Stimulated activated CD4-positive, alpha-beta T cell treated with anti-CD3 and anti-CD28 coated beads, Interleukin-12 subunit alpha, Interleukin-12 subunit beta, amount 100 ng/mL, for 24 hours (primary cell): ENCODE results near the gene SFRP2.

Experiments used
- DNase-seq, 2 experiments: peaks; one replicate each; pipeline ENCODE4 v3.0.0-alpha.2; 2020; ENCODE audit warnings: low read depth in 2 of 2

SFRP2 gene, protein sequence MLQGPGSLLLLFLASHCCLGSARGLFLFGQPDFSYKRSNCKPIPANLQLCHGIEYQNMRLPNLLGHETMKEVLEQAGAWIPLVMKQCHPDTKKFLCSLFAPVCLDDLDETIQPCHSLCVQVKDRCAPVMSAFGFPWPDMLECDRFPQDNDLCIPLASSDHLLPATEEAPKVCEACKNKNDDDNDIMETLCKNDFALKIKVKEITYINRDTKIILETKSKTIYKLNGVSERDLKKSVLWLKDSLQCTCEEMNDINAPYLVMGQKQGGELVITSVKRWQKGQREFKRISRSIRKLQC

DNA sequence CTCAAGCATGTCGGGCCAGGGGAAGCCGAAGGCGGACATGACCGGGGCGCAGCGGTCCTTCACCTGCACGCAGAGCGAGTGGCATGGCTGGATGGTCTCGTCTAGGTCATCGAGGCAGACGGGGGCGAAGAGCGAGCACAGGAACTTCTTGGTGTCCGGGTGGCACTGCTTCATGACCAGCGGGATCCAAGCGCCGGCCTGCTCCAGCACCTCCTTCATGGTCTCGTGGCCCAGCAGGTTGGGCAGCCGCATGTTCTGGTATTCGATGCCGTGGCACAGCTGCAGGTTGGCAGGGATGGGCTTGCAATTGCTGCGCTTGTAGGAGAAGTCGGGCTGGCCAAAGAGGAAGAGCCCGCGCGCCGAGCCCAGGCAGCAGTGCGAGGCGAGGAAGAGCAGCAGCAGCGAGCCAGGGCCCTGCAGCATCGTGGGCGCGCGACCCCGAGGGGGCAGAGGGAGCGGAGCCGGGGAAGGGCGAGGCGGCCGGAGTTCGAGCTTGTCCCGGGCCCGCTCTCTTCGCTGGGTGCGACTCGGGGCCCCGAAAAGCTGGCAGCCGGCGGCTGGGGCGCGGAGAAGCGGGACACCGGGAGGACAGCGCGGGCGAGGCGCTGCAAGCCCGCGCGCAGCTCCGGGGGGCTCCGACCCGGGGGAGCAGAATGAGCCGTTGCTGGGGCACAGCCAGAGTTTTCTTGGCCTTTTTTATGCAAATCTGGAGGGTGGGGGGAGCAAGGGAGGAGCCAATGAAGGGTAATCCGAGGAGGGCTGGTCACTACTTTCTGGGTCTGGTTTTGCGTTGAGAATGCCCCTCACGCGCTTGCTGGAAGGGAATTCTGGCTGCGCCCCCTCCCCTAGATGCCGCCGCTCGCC, at the start of gene SFRP2:
TSS of gene SFRP2 (minus strand) at position 671 of the 864 bp plus-strand sequence. CDS start at position 423, 248 bp downstream.
- no peak for DNase-seq

DNA sequence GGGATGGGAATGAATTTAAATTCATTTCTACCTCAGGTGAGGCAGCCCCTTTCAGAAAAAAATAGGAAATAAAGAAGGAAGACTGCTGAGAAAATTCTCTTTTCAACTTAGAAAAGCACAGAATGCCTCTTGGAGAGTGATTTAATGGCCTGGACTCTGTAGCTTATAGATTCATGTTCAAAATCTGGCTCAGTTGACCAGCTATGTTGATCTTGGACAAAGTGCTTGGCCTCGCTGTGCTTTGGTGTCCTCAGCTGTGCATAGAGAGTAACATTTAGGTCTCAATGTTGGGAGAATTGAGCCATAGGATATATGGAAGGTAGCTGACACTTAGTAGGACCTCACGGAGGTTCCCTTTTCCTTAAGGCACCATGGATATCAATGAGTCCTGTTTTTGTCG, 49.7 kb upstream of the SFRP2 start:
- no peak for DNase-seq

- DNase-seq: no peak
Measured at GRCh38 chr4:153834901-153835300, 46.0 kb upstream of the SFRP2 start.

DNA sequence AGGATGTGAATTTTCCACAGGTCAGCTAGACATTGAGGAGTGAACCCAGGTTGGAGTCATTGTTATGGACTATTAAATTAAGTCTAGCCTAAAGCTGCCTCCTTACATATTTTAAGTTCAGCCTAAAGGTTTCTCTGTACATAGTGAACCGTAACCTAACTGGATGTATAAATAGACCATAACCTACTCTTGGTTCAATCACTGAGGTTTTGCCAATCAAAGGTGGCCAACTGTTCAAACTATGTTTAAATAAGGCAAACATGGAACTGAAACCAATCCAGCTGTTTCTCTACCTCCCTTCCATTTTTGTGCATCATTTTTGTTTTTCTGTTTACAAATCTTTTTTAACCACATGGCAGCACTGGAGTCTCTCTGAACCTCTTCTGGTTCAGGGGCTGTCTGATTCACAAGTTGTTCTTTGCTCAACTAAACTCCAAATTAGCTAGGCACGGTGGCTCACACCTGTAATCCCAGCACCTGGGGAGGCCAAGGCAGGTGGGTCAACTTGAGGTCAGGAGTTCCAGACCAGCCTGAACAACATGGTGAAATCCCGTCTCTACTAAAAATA, 43.9 kb upstream of the SFRP2 start:
- no peak for DNase-seq

- no peak for DNase-seq
Measured at GRCh38 chr4:153832054-153832453, 43.2 kb upstream of the SFRP2 start.

DNA sequence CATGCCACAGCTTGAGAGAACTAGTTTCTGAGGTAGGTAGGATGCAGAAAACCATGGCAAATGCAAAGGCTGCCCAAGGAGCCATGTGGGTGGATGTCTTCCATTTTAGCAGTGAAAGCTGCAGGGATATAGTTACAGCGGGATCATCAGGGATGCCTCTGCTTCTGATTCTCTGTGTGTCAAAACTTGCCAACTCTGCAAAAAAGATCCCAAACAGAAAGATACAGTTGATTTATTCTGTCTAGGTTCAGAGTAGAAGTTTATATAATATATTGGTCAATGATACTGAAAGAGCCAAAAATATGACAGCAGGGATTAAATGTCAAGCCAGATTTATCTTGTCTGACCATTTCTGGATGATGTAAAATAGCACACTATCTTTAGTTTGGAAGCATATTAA, 42.4 kb upstream of the SFRP2 start:
- DNase-seq: no peak

DNA sequence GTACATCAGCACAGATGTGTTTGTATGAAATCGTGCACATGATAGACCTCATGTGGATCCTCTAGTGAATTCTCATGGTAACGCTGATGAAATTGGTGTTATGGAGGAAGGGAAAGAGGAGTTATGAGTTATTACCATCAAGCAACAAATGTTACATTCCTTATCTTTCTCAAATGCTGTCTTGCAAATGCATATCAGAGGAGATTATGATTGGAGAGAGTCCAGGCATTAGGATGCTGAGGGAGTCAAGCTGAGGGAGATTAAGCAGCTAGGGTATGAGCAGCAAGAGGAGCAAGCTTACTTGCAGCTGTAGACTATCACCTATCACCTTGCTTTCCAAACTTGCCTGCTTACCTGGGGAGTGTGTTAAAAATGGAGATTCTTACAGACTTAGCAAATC, 36.8 kb upstream of the SFRP2 start:
- no peak for DNase-seq

DNA sequence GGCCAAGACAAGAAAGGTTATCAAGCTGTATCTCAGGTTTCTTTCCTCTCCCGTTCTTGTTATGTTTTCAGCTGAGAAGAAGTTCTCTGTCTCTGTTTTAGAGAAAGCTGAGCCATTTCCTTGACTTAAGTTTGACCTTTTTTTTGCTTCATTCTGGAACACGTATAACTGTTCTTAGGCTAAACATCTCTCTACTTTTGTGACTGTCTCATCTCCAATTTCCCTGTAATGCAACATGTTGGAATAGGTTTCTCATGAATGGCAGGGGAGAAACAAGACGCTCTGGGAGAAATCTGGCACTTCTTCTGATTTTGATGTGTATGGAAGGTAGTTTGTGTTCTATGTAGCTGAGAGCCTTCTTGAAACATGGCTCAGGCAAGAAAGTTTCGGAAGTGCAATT, 36.2 kb upstream of the SFRP2 start:
- no peak for DNase-seq

DNA sequence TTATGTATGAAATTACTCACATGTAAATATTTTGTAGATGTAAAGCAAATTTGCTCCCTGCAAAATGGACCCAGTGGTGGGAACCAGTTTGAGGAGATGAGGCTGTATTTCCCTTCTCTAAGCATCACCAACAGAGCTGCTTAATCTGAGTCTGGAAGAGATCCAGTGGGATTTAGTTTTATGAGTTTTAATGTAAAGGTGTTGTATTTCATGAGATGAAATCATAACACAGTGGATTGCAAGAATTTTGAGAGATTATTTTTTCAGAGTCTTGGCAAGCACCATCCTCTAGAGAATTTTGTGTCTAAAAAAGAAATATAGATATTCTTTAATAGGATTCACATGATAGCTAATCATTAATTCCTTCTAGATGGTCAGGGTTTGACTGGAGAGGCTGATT, 35.6 kb upstream of the SFRP2 start:
- DNase-seq: no peak

GRCh38 chr4:153823483-153823882, 34.6 kb upstream of the SFRP2 start:
- no peak for DNase-seq

- DNase-seq: no peak
Measured at GRCh38 chr4:153822316-153822715, 33.4 kb upstream of the SFRP2 start.

GRCh38 chr4:153817466-153817865, 28.6 kb upstream of the SFRP2 start:
- DNase-seq: no peak

GRCh38 chr4:153816542-153816941, 27.7 kb upstream of the SFRP2 start:
- DNase-seq: no peak

- DNase-seq: no peak
Measured at GRCh38 chr4:153814789-153815188, 25.9 kb upstream of the SFRP2 start.

GRCh38 chr4:153809916-153810810, 21.3 kb upstream of the SFRP2 start:
- DNase-seq: no peak

GRCh38 chr4:153809307-153809706, 20.4 kb upstream of the SFRP2 start:
- no peak for DNase-seq

DNA sequence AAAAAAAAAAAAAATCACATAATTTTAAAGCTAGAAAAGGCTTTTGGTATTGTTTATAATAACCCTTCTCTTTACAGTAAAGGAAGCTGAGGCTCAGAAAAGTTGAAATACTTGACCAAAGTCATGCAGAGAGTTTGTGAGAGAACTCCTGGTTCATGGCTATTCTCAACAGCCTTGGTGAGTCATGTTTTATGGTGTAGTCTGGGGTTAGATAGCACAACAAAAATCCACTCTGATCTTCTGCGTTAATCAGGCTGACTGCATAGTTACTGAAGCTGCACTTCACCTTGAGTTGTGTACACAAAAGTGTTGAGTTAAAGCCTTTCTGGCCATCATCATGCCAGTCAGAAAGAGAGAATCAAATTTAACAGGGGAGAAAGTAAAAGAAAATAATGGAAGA, 19.3 kb upstream of the SFRP2 start:
- no peak for DNase-seq

DNA sequence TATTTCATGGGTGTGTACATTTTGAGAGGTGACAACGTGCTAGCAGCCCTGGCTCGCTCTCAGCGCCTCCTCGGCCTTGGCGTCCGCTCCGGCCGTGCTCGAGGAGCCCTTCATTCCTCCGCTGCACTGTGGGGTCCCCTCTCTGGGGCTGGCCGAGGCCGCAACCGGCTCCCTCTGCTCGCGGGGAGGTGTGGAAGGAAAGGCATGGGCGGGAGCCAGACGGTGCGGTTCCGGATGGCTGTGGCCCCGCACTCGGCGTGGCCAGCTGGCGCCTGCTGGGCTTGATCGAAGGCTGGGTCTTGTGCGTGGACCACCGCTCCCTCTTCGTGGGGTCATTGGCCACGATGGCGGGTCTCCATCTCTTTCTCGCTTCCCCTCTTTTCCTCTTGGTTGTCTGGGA, 17.2 kb upstream of the SFRP2 start:
- no peak for DNase-seq

- no peak for DNase-seq
Measured at GRCh38 chr4:153804722-153805121, 15.8 kb upstream of the SFRP2 start.

- DNase-seq: no peak
Measured at GRCh38 chr4:153799694-153800074, 10.8 kb upstream of the SFRP2 start.

GRCh38 chr4:153798901-153799693, 10.2 kb upstream of the SFRP2 start:
- DNase-seq: no peak
